Bronchial epithelial cell (primary cell): Measurements from ENCODE around the gene TNFRSF18. TPM values are rescaled to one million over a fixed set of nuclear protein-coding genes. Genes with fewer than 3 reads are reported as not detected.

Experiments
- DNase-seq: peaks from one replicate; pipeline ENCODE4 v3.0.0-alpha.2; 2010; ENCODE audit warnings: low read depth
- FAIRE-seq: peaks from 2 replicates; lab custom pipeline; 2011; peaks lifted over from hg19 to GRCh38; lab: Jason Lieb, UNC
- H3K27me3 ChIP-seq: 2 replicates; pipeline ENCODE4 v1.5.1; 2011; ENCODE audit warnings: low read length; ENCODE audit not compliant: control insufficient read depth, insufficient read depth
- H3K36me3 ChIP-seq: 2 replicates; pipeline ENCODE4 v1.5.1; 2011; ENCODE audit warnings: low read length; ENCODE audit not compliant: control insufficient read depth, insufficient read depth
- H3K4me3 ChIP-seq: 2 replicates; pipeline ENCODE4 v1.5.1; 2011; ENCODE audit warnings: mild to moderate bottlenecking, low read depth, low read length, control low read depth
- total RNA-seq: library from RNA; depleted of rRNA; stranded (reverse); fragments of >200 nt; gene quantifications from 2 replicates; pipeline ENCODE4 v1.2.1, GENCODE V29; 2014
- TF ChIP-seq, protein P1 (sequence below): IDR thresholded peaks from 2 replicates; pipeline ENCODE4 v1.5.1; 2011; ENCODE audit warnings: mild to moderate bottlenecking, moderate library complexity, low read length, control low read depth, inconsistent platforms; ENCODE audit not compliant: insufficient read depth, severe bottlenecking

The TNFRSF18 gene
- total RNA-seq, 1 donor from 2014 or later: not detected

GRCh38 chr1:1242461-1243265, 36.3 kb upstream of the TNFRSF18 start:
- Histone ChIP-seq H3K27me3 (no peaks in the 10 kb centered on the region), H3K36me3 (no peaks in the 10 kb centered on the region), H3K4me3 (no peak overlapping the region)
- DNase-seq (no peak), FAIRE-seq (no peak)
- TF ChIP-seq, protein P1, sequence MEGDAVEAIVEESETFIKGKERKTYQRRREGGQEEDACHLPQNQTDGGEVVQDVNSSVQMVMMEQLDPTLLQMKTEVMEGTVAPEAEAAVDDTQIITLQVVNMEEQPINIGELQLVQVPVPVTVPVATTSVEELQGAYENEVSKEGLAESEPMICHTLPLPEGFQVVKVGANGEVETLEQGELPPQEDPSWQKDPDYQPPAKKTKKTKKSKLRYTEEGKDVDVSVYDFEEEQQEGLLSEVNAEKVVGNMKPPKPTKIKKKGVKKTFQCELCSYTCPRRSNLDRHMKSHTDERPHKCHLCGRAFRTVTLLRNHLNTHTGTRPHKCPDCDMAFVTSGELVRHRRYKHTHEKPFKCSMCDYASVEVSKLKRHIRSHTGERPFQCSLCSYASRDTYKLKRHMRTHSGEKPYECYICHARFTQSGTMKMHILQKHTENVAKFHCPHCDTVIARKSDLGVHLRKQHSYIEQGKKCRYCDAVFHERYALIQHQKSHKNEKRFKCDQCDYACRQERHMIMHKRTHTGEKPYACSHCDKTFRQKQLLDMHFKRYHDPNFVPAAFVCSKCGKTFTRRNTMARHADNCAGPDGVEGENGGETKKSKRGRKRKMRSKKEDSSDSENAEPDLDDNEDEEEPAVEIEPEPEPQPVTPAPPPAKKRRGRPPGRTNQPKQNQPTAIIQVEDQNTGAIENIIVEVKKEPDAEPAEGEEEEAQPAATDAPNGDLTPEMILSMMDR: no peak

DNA sequence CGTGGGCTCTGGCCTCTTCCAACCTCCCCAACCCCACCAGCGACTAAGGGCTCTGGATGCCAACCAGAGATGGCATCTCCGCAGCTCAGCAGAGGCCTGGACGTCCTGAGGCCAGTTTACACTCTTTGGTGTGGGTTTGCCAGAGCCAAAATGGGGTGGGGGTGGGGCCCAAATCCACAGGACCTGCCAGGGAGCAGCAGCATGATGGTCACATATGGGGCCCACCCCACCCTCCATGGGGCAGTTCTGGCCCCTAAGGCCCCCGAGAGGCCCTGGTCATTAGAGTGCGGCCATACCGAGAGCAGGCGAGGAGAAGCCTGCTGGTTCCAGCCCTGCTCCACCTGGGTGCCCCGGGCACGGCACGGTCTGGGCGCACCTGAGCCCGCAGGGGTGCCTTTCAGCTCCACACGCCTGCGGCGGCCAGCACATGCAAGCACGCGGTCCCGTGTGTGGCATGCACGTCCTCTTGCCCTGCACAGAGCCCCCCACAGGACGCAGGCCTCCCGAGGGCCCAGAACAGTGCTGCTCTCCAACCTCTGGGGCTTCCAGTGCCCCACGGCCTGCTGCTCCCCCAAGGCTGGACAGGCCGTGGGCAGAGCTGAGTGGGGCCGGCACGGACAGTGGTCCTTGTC, 35.3 kb upstream of the TNFRSF18 start:
- FAIRE-seq (no peak), DNase-seq (no peak)
- TF ChIP-seq, protein P1: no peak
- Histone ChIP-seq H3K36me3 (no peaks in the 10 kb centered on the region), H3K27me3 (no peaks in the 10 kb centered on the region), H3K4me3 (no peak overlapping the region)

DNA sequence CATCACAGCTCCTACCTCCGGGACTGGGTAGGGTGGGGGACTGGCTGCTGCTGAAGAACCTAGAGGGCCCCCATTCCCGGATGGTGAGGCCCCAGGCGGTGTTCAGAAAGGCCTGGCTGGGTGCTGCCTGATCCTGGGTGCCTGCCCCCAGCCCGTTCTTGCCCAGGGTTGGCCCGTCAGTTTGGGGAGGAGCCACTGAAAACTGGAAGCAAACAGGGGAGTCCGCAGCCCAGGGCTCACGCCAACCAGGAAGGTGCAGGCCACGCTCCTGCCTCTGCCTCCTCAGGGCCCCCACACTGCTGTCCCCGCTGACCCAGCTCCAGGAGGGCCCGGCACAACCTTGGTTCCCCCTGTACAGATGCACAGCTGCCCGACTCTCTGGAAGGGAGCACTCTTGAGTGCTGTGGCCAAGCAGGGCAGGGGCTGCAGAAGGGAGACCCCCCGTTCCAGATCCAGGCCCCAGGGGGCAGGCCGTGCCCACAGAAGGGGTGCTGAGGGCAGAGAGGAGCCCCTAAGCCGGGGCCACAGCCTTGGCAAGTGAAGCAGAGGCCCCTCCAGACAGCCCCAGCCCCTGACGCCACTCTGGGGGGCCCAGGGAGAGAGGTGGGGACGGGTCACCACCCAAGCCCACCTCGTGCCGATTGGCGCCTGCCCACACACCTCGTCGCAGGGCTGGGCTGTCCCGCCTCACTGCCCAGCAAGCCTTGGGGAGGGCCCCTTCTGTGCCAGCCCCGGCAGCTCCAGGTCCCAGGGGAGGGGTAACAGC, 34.6 kb upstream of the TNFRSF18 start:
- no peak for FAIRE-seq
- H3K27me3 ChIP-seq: no peaks in the 10 kb centered on the region
- H3K4me3 ChIP-seq: no peak overlapping the region
- no peak for DNase-seq
- TF ChIP-seq, protein P1: no peak
- H3K36me3 ChIP-seq: no peaks in the 10 kb centered on the region

DNA sequence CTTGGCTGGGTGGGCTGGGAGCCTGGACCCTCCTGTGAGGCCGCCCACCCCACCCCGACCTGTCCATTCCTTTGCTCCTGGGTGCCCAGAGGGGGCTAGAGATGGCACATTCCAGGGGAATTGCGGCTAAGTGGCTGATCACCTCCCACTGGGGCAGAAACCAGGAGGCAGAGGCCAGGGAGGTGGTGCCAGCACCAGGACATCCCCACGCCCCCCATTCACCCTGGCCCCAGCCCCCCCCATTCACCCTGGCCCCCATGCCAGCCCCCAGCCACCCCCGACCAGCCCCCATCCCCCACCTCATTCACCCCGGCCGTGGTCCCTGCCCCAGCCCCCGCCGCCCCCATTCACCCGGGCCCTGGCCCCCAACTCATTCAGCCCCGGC, 33.9 kb upstream of the TNFRSF18 start:
- Histone ChIP-seq H3K36me3 (no peaks in the 10 kb centered on the region), H3K27me3 (no peaks in the 10 kb centered on the region), H3K4me3 (no peak overlapping the region)
- no peak for FAIRE-seq
- no peak for DNase-seq
- TF ChIP-seq, protein P1: no peak

- FAIRE-seq: no peak
Observed at GRCh38 chr1:1239614-1240347, 33.4 kb upstream of the TNFRSF18 start.

More at GRCh38 chr1:1239614-1240347, 33.4 kb upstream of the TNFRSF18 start:
- Histone ChIP-seq H3K27me3 (no peaks in the 10 kb centered on the region), H3K4me3 (no peak overlapping the region), H3K36me3 (no peaks in the 10 kb centered on the region)
- DNase-seq: no peak
- TF ChIP-seq, protein P1: no peak
